Parathyroid adenoma (tissue), 2 donors: ENCODE results near the gene ADAMTS16.

Source experiments
- H2AFZ ChIP-seq: fragments of 300-600 bp; sonication (generic); one replicate; pipeline ENCODE4 v1.7.0; 2017; ENCODE audit warnings: antibody characterized with exemption, mild to moderate bottlenecking
- H3K27ac ChIP-seq: fragments of 300-600 bp; sonication (generic); one replicate; pipeline ENCODE4 v1.7.0; 2017
- H3K27me3 ChIP-seq: fragments of 300-600 bp; sonication (generic); one replicate; pipeline ENCODE4 v1.7.0; 2017; ENCODE audit warnings: low read length; ENCODE audit not compliant: control insufficient read depth, insufficient read depth
- H3K36me3 ChIP-seq: fragments of 300-600 bp; sonication (generic); one replicate; pipeline ENCODE4 v1.7.0; 2017; ENCODE audit warnings: low read length; ENCODE audit not compliant: control insufficient read depth, insufficient read depth
- H3K4me1 ChIP-seq: fragments of 300-600 bp; sonication (generic); one replicate; pipeline ENCODE4 v1.7.0; 2017; ENCODE audit warnings: control low read depth
- H3K4me2 ChIP-seq: fragments of 300-600 bp; sonication (generic); one replicate; pipeline ENCODE4 v1.7.0; 2017; ENCODE audit warnings: low read length
- H3K4me3 ChIP-seq: fragments of 300-600 bp; sonication (generic); one replicate; pipeline ENCODE4 v1.7.0; 2017; ENCODE audit warnings: low read depth, low read length
- H3K79me2 ChIP-seq: fragments of 300-600 bp; sonication (generic); one replicate; pipeline ENCODE4 v1.7.0; 2017; ENCODE audit warnings: control low read depth
- H3K9ac ChIP-seq: fragments of 300-600 bp; sonication (generic); one replicate; pipeline ENCODE4 v1.7.0; 2017; ENCODE audit warnings: mild to moderate bottlenecking
- H3K9me3 ChIP-seq: fragments of 300-600 bp; sonication (generic); one replicate; pipeline ENCODE4 v1.7.0; 2017; ENCODE audit warnings: low read length; ENCODE audit not compliant: control insufficient read depth
- TF ChIP-seq, protein P1 (sequence below): fragments of 300-600 bp; sonication (generic); IDR thresholded peaks from one replicate; pipeline ENCODE4 v1.7.0; 2017; ENCODE audit warnings: antibody characterized with exemption, mild to moderate bottlenecking
- donor health status: primary hyperparathyroidism.

The ADAMTS16 gene

DNA sequence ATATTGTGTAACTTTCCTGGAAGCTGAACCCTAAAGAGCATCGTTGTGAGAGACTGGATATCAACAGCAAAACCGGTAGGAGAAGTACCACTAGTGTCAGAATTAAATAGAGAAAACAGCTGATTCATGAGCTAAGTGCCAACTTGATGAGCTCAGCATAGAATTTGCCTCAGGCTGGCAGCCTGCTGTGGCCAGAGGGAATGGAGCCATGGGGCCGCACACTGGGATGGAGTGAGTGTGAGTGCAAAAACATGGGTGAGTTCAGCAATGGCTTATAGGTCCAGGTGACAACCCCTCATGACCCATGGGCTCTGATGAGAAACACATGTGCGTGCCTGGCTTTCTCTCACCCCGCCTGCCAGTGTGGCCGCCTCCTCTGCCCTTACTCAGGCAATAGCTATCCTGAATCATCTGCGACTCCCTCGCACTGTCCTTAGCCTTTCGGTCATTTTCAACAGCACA lies 25.4 kb downstream of the ADAMTS16 start:
- no peaks in the 10 kb centered on the region for H3K27me3 ChIP-seq
- H3K9ac ChIP-seq: no peak overlapping the region
- no peak overlapping the region for H2AFZ ChIP-seq
- TF ChIP-seq, protein P1, sequence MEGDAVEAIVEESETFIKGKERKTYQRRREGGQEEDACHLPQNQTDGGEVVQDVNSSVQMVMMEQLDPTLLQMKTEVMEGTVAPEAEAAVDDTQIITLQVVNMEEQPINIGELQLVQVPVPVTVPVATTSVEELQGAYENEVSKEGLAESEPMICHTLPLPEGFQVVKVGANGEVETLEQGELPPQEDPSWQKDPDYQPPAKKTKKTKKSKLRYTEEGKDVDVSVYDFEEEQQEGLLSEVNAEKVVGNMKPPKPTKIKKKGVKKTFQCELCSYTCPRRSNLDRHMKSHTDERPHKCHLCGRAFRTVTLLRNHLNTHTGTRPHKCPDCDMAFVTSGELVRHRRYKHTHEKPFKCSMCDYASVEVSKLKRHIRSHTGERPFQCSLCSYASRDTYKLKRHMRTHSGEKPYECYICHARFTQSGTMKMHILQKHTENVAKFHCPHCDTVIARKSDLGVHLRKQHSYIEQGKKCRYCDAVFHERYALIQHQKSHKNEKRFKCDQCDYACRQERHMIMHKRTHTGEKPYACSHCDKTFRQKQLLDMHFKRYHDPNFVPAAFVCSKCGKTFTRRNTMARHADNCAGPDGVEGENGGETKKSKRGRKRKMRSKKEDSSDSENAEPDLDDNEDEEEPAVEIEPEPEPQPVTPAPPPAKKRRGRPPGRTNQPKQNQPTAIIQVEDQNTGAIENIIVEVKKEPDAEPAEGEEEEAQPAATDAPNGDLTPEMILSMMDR: no peak
- no peaks in the 10 kb centered on the region for H3K79me2 ChIP-seq
- no peak overlapping the region for H3K4me2 ChIP-seq
- H3K36me3 ChIP-seq: no peaks in the 10 kb centered on the region
- H3K9me3 ChIP-seq: no peaks in the 10 kb centered on the region
- no peak overlapping the region for H3K27ac ChIP-seq
- H3K4me3 ChIP-seq: no peak overlapping the region
- no peaks in the 10 kb centered on the region for H3K4me1 ChIP-seq

DNA sequence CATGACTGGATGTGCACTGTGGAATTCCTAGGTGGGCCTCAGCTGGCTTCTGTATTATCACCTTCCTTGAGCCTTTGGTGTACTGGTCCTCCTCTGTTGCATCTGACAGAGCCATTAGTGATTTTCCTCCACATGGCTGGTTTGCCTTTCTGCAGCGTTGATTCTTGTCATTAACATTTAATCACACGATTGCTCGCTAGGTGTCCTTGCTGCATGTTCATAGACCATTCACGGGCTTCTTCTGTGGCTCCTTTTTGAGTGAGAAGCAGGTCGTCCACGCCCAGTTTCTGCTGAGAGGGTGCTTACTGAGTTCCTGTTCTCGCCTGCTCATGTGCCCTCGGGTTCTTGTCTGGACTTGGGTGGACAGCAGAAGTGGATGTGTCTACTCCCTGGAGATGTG lies 29.3 kb downstream of the ADAMTS16 start:
- H3K4me1 ChIP-seq: no peaks in the 10 kb centered on the region

DNA sequence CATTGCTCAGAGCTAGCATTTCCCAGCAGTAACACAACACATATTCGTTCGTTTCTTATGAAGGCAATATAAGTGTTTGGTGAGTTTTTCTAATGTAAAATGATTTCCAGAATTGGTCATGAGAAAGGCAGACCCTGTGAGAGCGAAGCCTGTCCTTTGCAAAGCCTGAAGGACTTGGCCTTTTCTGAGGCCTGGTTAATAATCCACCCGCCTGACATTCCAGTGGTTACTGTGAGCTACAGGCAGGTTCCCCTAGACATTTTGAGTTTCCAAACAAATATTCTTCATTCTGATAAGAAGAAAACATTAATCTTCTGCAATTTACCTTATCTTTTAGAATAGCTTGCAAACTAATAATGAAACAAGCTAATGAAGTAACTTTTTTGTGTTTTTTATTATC lies 38.0 kb downstream of the ADAMTS16 start:
- no peak overlapping the region for H3K27ac ChIP-seq
- no peak overlapping the region for H3K4me2 ChIP-seq
- no peak overlapping the region for H3K4me3 ChIP-seq

More for the DNA sequence above, 29.3 kb downstream of the ADAMTS16 start:
- no peak overlapping the region for H3K4me3 ChIP-seq
- no peaks in the 10 kb centered on the region for H3K36me3 ChIP-seq
- no peaks in the 10 kb centered on the region for H3K9me3 ChIP-seq
- no peak overlapping the region for H3K9ac ChIP-seq
- TF ChIP-seq, protein P1: no peak
- H2AFZ ChIP-seq: no peak overlapping the region
- no peak overlapping the region for H3K4me2 ChIP-seq
- H3K27me3 ChIP-seq: no peaks in the 10 kb centered on the region
- no peak overlapping the region for H3K27ac ChIP-seq
- H3K79me2 ChIP-seq: no peaks in the 10 kb centered on the region

DNA sequence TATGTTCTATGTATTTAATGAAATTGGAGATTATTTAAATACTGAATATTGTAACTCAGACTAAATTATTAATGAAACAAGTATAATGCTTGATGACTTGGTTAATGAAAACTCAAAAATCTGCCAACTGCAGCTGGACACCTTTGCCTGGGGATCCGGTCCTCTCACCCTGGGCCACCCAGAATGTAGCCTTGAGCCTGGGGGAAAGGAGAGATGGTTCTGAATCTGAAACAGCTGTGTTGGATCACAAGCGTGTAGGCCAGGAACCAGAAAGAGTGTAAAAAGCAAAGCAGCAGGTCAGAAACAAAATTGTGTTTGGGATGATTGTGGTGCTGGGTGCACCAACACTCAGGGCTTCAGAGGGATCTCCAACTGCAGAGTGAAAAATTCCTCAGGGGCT lies 38.5 kb downstream of the ADAMTS16 start:
- Histone ChIP-seq H3K36me3 (no peaks in the 10 kb centered on the region), H3K9me3 (no peaks in the 10 kb centered on the region), H3K4me2 (no peak overlapping the region), H3K4me3 (no peak overlapping the region), H3K27ac (no peak overlapping the region), H2AFZ (no peak overlapping the region), H3K27me3 (no peaks in the 10 kb centered on the region), H3K9ac (no peak overlapping the region), H3K4me1 (no peaks in the 10 kb centered on the region), H3K79me2 (no peaks in the 10 kb centered on the region)
- TF ChIP-seq, protein P1: no peak

More for the DNA sequence above, 38.0 kb downstream of the ADAMTS16 start:
- TF ChIP-seq, protein P1: no peak
- Histone ChIP-seq H3K9ac (no peak overlapping the region), H3K79me2 (no peaks in the 10 kb centered on the region), H3K9me3 (no peaks in the 10 kb centered on the region), H3K27me3 (no peaks in the 10 kb centered on the region), H3K36me3 (no peaks in the 10 kb centered on the region), H3K4me1 (no peaks in the 10 kb centered on the region), H2AFZ (no peak overlapping the region)

DNA sequence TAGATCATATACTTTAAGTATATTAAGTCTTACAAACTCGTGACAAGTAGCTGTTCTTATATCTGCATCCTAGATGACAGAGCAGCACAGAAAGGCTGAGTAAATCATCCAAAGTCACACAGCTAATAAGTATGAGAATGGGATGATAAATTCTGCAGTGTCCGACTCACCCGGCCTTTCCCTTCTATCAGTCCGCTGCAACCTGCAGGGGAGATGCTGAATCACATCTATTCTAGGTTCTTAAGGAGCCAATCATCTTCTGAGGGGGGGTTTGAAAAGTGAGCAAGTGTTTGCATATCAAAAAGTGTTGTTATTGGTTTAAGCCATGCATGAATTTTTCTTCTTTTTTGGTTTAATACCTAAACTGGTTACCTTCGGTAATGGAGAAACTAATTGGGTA lies 38.9 kb downstream of the ADAMTS16 start:
- Histone ChIP-seq H3K36me3 (no peaks in the 10 kb centered on the region), H3K9ac (no peak overlapping the region), H2AFZ (no peak overlapping the region), H3K9me3 (no peaks in the 10 kb centered on the region), H3K4me1 (no peaks in the 10 kb centered on the region), H3K27me3 (no peaks in the 10 kb centered on the region), H3K79me2 (no peaks in the 10 kb centered on the region), H3K27ac (no peak overlapping the region), H3K4me2 (no peak overlapping the region), H3K4me3 (no peak overlapping the region)
- TF ChIP-seq, protein P1: no peak
